Astrocyte of the spinal cord (primary cell): Measurements from ENCODE around the gene CCNYL1.
A peak's percentile ranks its signal among the peaks of the same experiment; 100 is the strongest.

ENCODE experiments used
- DNase-seq: peaks from one replicate; pipeline ENCODE4 v3.0.0; 2011; ENCODE audit warnings: low read depth, low spot score
- H3K4me3 ChIP-seq: 2 replicates; pipeline ENCODE4 v1.5.1; 2011; ENCODE audit warnings: low read depth, mild to moderate bottlenecking, low read length, moderate library complexity
- in situ Hi-C: cut with HindIII; loops from 2 replicates; pipeline ENCODE4 v1.10.0; 2017; ENCODE audit warnings: low sequenced_read_pairs
- TF ChIP-seq, protein P1 (sequence below): IDR thresholded peaks from 2 replicates; pipeline ENCODE4 v1.5.1; 2012; ENCODE audit warnings: low read depth, mild to moderate bottlenecking, low read length, inconsistent platforms

CCNYL1 gene

DNA sequence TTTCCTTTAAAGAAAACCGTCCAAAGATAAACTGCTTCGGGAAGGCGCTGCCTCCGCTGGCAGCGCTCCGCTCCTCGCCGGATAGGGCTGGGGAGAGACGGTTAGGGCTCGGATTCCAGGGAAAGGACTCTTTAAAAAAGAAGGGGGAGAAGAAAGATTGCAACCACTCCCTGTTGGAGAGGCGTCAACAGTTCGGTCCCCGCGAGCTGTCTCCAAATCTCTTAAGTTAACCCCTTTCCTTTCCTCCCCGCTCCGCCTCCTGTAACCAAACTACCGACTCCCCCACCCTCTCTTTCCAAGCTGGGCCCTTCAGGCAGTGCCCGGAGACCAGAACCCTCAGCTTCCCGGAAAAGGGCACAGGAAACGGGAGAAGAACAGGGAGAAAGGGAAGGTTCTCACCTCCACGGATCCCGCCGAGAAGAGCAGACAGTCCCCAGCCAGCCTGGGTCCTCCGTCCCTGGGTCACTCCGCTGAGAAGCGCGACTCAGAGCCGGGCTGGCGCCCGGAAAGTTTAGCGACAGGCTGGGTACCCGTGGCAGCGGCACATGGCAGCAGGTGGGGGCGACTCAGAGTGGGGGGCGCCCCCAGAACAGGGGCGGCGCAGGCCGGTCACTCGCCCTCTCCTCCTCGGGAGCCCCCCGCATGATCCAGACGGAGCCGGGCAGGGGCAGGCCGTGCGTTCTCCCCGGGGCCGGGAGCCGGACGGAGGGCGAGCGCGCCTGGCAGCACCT is 57.6 kb downstream of the CCNYL1 start:
- in situ Hi-C loops = no loop called here
- H3K4me3 ChIP-seq = peak overlapping the region; percentile 62
- TF ChIP-seq, protein P1, sequence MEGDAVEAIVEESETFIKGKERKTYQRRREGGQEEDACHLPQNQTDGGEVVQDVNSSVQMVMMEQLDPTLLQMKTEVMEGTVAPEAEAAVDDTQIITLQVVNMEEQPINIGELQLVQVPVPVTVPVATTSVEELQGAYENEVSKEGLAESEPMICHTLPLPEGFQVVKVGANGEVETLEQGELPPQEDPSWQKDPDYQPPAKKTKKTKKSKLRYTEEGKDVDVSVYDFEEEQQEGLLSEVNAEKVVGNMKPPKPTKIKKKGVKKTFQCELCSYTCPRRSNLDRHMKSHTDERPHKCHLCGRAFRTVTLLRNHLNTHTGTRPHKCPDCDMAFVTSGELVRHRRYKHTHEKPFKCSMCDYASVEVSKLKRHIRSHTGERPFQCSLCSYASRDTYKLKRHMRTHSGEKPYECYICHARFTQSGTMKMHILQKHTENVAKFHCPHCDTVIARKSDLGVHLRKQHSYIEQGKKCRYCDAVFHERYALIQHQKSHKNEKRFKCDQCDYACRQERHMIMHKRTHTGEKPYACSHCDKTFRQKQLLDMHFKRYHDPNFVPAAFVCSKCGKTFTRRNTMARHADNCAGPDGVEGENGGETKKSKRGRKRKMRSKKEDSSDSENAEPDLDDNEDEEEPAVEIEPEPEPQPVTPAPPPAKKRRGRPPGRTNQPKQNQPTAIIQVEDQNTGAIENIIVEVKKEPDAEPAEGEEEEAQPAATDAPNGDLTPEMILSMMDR = no peak
- peak; percentile 41 for DNase-seq

DNA sequence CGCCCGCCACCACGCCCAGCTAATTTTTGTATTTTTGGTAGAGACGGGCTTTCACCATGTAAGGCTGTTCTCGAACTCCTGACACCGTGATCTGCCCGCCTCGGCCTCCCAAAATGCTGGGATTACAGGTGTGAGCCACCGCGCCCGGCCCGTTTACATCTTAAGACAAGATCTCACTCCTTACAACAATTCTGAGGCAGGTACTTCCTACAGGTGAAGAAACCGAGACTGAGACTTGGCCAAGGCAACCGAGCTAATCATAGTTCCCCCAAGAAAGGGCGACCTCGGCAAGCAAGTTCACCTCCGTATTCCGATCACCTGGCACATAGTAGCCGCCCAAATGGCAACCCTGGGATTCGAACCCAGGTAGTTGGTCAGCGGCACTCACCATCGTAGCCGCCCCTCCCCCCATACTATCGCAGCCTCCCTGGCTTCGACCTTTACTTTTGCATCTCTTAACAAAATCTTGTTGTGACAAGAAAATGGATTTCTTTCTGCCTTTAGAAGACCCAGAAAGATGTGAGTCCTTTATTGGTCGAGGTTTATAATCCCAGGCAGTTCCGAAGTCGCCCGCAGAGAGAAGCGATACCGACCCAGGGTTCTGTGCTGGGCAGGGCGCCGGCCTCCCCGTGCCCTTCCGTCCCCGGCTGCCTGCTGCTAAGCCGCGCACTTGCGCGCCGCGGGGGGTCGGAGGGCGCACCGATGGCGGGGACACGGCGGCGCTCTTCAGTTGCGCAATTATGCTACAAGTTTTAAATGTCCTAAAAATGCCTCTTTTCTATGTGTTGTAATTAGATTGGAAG is 59.4 kb downstream of the CCNYL1 start:
- H3K4me3 ChIP-seq = peak overlapping the region; percentile 62

DNA sequence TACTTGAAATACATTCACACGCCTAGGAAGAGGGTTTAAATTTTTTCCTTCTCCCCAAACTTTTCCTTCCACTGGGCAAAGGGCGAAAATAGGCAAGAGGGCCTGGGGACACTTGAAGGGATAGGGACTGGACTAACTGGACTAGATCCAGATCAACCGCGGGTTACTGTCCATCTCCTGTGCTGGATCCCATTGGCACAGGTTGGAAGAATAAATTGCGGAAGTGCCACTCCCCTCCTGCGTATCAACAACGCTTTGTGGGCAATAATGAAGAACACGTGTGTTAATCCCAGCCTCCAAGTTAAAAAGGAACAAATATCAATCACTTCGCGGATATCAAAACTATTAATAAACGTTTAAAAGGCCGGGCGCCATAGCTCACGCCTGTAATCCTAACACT is 60.0 kb downstream of the CCNYL1 start:
- DNase-seq = no peak
- TF ChIP-seq, protein P1 = no peak
- H3K4me3 ChIP-seq = no peak overlapping the region
- in situ Hi-C loops = no loop called here

More for the DNA sequence above, 59.4 kb downstream of the CCNYL1 start:
- in situ Hi-C loops = no loop called here
- TF ChIP-seq, protein P1 = no peak
- no peak for DNase-seq

DNA sequence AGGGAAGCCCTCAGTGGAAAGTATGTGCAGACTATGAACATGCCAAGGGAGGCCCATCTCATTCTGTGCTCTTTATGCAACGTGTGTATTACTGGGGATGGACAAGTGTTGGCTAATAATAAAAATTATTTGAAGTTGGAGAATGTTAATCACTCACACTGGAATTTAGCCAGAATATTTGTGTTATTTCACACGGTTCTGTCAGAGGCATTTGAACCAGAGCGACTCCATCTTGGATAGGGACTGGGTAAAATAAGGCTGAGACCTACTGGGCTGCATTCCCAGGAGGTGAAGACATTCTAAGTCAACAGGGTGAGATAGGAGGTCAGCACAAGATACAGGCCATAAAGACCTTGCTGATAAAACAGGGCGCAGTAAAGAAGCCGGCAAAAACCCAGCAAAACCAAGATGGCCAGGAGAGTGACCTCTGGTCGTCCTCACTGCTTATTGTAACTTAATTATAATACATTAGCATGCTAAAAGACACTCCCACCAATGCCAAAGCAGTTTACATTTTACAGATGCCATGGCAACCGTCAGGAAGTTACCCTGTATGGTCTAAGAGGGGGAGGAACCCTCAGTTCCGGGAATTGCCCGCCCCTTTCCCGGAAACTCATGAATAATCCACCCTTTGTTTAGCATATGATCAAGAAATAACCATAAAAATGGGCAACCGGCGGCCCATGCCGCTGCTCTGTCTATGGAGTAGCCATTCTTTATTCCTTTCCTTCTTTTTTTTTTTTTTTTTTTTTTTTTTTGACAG is 60.8 kb downstream of the CCNYL1 start:
- in situ Hi-C loops = no loop called here
- no peak for DNase-seq
- no peak overlapping the region for H3K4me3 ChIP-seq
- TF ChIP-seq, protein P1 = no peak

DNA sequence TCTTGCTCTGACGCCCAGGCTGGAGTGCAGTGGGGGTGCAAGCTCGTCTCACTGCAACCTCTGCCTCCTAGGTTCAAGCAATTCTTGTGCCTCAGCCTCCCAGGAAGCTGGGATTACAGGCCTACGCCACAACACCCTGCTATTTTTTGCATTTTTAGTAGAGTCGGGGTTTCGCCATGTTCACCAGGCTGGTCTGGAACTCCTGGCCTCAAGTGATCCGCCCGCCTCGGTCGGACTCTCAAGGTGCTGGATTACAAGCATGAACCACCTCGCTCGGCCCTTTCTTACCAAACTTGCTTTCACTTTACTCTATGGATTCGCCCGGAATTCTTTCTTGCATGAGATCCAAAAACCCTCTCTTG is 61.4 kb downstream of the CCNYL1 start:
- no peak for DNase-seq
- no peak overlapping the region for H3K4me3 ChIP-seq
- TF ChIP-seq, protein P1 = no peak
- in situ Hi-C loops = no loop called here

DNA sequence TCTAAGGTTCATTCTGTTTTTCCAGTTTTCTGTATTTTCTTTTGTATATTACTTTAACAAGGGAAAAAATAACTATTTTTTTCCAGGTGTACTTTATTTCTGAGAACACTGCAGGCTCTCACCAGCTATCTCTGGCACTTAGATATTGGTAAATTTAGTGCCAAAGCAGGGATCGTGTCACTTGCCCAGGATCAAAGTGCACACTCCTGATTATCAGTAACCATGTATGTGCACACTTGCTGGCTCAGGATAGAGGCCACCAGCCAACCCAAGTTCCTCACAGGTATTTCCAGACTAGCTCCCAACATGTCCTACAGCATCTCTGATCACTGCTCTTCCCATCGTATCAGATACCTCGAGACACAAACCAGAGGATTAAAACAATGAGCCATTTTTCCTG is 64.0 kb downstream of the CCNYL1 start:
- TF ChIP-seq, protein P1 = no peak
- in situ Hi-C loops = no loop called here
- no peak for DNase-seq
- no peak overlapping the region for H3K4me3 ChIP-seq
